Lower leg skin (tissue), 3 donors: Measurements from ENCODE around the gene SIGLEC10.

Source experiments
- POLR2A ChIP-seq, 2 donors: fragments of 450-650 bp; IDR thresholded peaks; one replicate each; pipeline ENCODE4 v1.6.1; 2016 to 2017; ENCODE audit warnings: antibody characterized with exemption in 2 of 2, mild to moderate bottlenecking in 1 of 2, moderate library complexity in 1 of 2
- TF ChIP-seq, protein P1 (sequence below), 3 donors: fragments of 450-650 bp; IDR thresholded peaks; one replicate each; pipeline ENCODE4 v1.5.1; 2016; ENCODE audit warnings: antibody characterized with exemption in 3 of 3, mild to moderate bottlenecking in 3 of 3, moderate library complexity in 2 of 3

- TF ChIP-seq, protein P1, sequence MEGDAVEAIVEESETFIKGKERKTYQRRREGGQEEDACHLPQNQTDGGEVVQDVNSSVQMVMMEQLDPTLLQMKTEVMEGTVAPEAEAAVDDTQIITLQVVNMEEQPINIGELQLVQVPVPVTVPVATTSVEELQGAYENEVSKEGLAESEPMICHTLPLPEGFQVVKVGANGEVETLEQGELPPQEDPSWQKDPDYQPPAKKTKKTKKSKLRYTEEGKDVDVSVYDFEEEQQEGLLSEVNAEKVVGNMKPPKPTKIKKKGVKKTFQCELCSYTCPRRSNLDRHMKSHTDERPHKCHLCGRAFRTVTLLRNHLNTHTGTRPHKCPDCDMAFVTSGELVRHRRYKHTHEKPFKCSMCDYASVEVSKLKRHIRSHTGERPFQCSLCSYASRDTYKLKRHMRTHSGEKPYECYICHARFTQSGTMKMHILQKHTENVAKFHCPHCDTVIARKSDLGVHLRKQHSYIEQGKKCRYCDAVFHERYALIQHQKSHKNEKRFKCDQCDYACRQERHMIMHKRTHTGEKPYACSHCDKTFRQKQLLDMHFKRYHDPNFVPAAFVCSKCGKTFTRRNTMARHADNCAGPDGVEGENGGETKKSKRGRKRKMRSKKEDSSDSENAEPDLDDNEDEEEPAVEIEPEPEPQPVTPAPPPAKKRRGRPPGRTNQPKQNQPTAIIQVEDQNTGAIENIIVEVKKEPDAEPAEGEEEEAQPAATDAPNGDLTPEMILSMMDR (IDR thresholded peaks at IDR 0.05), result no peak
- TF ChIP-seq POLR2A (IDR thresholded peaks at IDR 0.05), result no peak
Measured at GRCh38 chr19:51417107-51417809, at the start of gene SIGLEC10.
